ENCODE data around the gene LILRB2.
A peak's percentile ranks its signal among the peaks of the same experiment; 100 is the strongest.
"Not testable (repeated sequence)": the region's sequence is repeated elsewhere in the genome, so short reads cannot be mapped to it uniquely, and the experiment has no call there.

The LILRB2 gene

GRCh38 chr19:54247106-54247930 lies 33.6 kb downstream of the LILRB2 start:
- peaks cover 13% of the 10 kb centered on the region for H3K27me3 Mint-ChIP-seq
- H3K9me3 Mint-ChIP-seq, result no peaks in the 10 kb centered on the region
- peak overlapping the region; percentile 6 for H3K4me3 Mint-ChIP-seq
- peaks cover 17% of the 10 kb centered on the region for H3K4me1 Mint-ChIP-seq (ENCODE audit: low read depth)
- H3K36me3 Mint-ChIP-seq (ENCODE audit: low read depth), result no peaks in the 10 kb centered on the region
- H3K27ac Mint-ChIP-seq, result peak overlapping the region; percentile 26

DNA sequence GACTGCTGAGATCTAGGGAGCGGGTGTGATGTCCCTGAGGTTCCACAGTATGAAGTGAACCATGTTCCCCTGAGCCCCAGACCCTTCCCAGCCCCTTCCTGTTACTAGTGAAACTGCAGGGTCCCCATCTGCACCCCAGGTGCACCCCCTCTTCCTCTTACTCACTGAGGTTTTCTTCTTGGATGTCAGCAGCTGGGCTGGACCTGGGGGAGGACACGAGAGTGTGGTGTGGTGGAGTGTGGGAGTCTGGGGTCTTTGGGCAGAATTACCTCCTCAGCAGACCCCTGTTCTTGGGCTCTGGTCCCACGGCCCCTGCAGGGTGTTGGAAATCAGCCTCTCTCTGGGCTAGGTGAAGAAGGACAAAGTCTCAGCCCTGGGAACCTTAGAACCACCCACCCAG lies 35.0 kb downstream of the LILRB2 start:
- Mint-ChIP-seq H3K27ac (no peak overlapping the region), H3K9me3 (no peaks in the 10 kb centered on the region), H3K27me3 (peaks cover 13% of the 10 kb centered on the region), H3K36me3 (ENCODE audit: low read depth) (no peaks in the 10 kb centered on the region), H3K4me1 (ENCODE audit: low read depth) (peaks cover 17% of the 10 kb centered on the region), H3K4me3 (no peak overlapping the region)

DNA sequence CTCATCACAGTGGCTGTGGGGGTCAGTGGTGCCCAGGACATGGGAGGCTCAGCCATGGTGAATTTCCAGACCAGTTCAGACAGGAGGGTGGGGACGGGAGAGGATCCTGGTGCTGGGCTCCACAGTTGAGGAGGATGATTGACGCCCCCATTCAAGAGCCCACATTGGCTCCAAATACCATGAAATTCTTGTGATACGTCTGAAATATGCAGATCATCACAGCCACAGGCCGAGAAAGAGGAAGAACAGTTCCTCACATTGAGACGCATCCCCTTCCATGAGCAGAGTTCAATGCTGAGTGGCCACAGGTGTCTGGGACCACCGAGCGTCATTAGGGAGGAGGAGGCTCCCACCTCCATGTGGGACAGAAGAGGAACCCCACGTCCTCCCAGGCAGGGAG lies 37.1 kb downstream of the LILRB2 start:
- not testable (repeated sequence) for H3K36me3 Mint-ChIP-seq (ENCODE audit: low read depth); H3K27ac Mint-ChIP-seq; H3K4me3 Mint-ChIP-seq; H3K9me3 Mint-ChIP-seq
- Mint-ChIP-seq H3K27me3 (peaks cover 11% of the 10 kb centered on the region), H3K4me1 (ENCODE audit: low read depth) (peaks cover 17% of the 10 kb centered on the region)

DNA sequence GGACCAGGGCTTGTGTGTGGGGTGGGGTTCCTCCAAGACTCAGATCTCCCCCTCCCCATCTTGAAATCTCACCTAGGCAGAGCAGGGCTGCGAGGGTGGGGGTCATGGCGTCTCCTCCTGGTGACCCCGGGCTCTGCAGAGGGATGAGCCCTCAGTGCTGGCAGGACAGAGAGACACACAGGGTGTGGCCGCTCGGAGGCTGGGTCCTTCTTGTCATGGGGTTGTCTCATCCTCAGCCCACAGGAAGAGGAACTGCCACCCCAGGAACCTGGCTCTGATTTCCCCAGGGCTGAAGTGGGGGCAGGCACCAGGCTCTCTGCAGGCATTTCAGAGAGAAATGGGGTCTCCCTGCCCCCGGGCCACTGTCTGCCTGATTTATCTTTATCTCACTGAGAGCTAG lies 38.3 kb downstream of the LILRB2 start, which contains the start of gene LILRA6:
LILRA6 (minus strand) TSS at position 145 of the 400 bp plus-strand sequence.
- not testable (repeated sequence) for H3K27ac Mint-ChIP-seq; H3K9me3 Mint-ChIP-seq; H3K4me3 Mint-ChIP-seq; H3K4me1 Mint-ChIP-seq (ENCODE audit: low read depth); H3K36me3 Mint-ChIP-seq (ENCODE audit: low read depth)
- H3K27me3 Mint-ChIP-seq, result peaks cover 11% of the 10 kb centered on the region

- H3K4me3 Mint-ChIP-seq; H3K27ac Mint-ChIP-seq; H3K4me1 Mint-ChIP-seq (ENCODE audit: low read depth); H3K36me3 Mint-ChIP-seq (ENCODE audit: low read depth); H3K9me3 Mint-ChIP-seq: not testable (repeated sequence)
- peaks cover 11% of the 10 kb centered on the region for H3K27me3 Mint-ChIP-seq
Observed at GRCh38 chr19:54242234-54242633, 38.7 kb downstream of the LILRB2 start.

GRCh38 chr19:54240372-54241336 lies 40.3 kb downstream of the LILRB2 start:
- not testable (repeated sequence) for H3K4me3 Mint-ChIP-seq; H3K4me1 Mint-ChIP-seq (ENCODE audit: low read depth); H3K27ac Mint-ChIP-seq; H3K36me3 Mint-ChIP-seq (ENCODE audit: low read depth); H3K9me3 Mint-ChIP-seq
- H3K27me3 Mint-ChIP-seq, result peaks cover 20% of the 10 kb centered on the region

DNA sequence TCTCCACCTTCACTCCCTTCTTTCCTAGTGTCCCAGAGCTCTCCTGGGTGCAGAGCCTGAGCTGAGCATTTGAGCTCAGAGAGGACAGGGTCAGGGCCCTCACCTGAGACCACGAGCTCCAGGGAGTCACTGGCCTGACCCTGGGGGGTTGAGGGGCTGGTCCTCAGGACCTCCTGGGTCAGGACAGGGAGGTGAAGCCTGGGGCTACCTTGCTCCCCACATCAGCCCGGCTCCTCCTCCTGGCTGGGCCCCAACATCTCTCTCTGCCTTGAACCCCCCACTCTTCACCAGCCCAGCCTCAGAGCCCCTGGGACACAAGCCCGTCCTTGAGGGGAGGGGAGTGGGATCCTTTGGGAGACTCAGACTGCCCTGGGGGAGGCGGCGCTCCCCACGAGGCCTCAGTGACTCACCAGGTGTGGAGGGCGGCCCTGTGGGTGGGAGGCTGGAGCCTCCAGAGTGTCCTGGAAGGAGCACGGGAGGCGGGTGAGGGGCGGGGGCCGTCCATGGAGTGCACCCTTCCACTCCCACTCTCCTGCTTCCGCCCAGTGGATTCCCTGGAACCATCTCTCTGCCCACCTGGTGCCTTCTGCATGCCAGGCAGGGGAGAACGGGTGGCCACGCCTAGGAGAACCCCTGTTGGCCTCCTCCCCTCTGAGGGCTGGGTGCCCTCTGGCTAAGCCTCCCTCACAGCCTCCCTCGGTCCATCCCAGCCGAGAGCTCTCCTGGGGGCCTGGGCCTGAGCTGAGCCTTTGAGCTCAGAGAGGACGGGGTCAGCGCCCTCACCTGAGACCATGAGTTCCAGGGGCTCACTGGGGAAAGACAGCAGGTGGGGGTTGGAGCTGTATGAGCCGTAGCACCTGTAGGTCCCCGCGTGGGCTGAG lies 41.2 kb downstream of the LILRB2 start:
- not testable (repeated sequence) for H3K4me1 Mint-ChIP-seq (ENCODE audit: low read depth); H3K4me3 Mint-ChIP-seq; H3K9me3 Mint-ChIP-seq; H3K36me3 Mint-ChIP-seq (ENCODE audit: low read depth); H3K27ac Mint-ChIP-seq
- H3K27me3 Mint-ChIP-seq, result peaks cover 27% of the 10 kb centered on the region

DNA sequence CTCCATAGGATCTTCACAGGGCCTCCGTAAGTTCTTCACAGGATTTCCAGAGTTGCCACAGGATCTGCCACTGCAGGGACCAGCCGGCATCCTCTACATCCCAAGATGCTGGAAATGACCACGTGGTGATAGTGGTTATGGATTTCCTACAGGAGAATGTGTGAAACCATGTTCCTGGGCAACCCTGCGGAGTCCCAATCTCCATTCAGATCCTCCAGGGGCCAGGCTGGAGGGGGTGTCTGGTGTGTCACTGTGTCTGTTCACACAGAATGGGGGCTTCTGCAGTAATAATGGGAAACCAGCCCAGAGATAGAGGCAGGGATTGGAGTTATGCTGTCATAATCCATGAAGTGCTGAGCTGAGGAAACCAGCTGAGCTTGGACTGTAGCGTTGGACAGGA lies 47.0 kb downstream of the LILRB2 start:
- H3K27me3 Mint-ChIP-seq, result peaks cover 49% of the 10 kb centered on the region
- H3K9me3 Mint-ChIP-seq, result no peaks in the 10 kb centered on the region
- H3K27ac Mint-ChIP-seq, result no peak overlapping the region

GRCh38 chr19:54231077-54231931 lies 49.6 kb downstream of the LILRB2 start:
- Mint-ChIP-seq H3K27ac (no peak overlapping the region), H3K9me3 (no peaks in the 10 kb centered on the region), H3K27me3 (peaks cover 54% of the 10 kb centered on the region), H3K4me3 (no peak overlapping the region), H3K36me3 (ENCODE audit: low read depth) (no peaks in the 10 kb centered on the region), H3K4me1 (ENCODE audit: low read depth) (peaks cover 7% of the 10 kb centered on the region)

More for the DNA sequence above, 47.0 kb downstream of the LILRB2 start:
- Mint-ChIP-seq H3K36me3 (ENCODE audit: low read depth) (no peaks in the 10 kb centered on the region), H3K4me1 (ENCODE audit: low read depth) (peaks cover 7% of the 10 kb centered on the region), H3K4me3 (no peak overlapping the region)

- Mint-ChIP-seq H3K36me3 (ENCODE audit: low read depth) (no peaks in the 10 kb centered on the region), H3K9me3 (no peaks in the 10 kb centered on the region), H3K4me3 (no peak overlapping the region), H3K27ac (no peak overlapping the region), H3K27me3 (peaks cover 45% of the 10 kb centered on the region), H3K4me1 (ENCODE audit: low read depth) (peaks cover 7% of the 10 kb centered on the region)
Observed at GRCh38 chr19:54230031-54230430, 50.9 kb downstream of the LILRB2 start.

DNA sequence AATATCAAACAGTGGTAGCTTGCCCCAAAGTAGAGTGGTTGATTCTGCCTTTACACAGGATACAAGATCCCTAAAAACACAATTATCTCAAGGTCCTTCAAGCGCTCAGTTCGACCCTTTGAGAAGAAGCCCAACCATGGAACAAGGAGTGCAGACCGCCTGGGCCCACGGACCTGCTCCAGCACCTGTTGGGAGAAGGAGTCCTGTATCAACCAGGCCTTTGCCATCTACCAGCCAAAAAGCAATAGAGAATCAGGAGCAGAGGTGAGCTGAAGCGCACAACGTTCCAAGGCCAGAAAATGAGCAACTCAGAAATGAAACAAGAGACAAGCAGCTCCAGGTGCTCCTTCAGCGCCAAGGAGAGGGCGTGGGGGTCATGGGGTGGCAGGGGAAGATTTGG lies 51.8 kb downstream of the LILRB2 start:
- Mint-ChIP-seq H3K4me3 (no peak overlapping the region), H3K27me3 (peaks cover 38% of the 10 kb centered on the region), H3K36me3 (ENCODE audit: low read depth) (no peaks in the 10 kb centered on the region), H3K4me1 (ENCODE audit: low read depth) (peaks cover 7% of the 10 kb centered on the region), H3K9me3 (no peaks in the 10 kb centered on the region), H3K27ac (no peak overlapping the region)

DNA sequence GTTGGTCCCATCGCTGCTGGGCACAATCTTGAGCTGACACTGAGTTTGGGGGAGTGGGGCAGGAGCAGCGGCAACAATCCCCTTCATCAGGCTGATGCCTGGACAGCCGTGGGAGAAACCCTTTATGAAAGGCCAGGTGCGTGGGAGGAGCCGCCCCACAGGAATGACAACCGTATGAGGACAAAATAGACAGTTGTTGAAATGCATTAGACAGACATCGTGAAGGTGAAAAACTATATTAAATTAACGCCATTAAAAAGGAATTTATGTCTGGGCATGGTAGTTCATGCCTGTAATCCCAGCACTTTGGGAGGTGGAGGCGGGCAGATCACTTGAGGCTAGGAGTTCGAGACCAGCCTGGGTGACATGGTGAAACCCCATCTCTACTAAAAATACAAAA lies 56.3 kb downstream of the LILRB2 start:
- peaks cover 21% of the 10 kb centered on the region for H3K27me3 Mint-ChIP-seq
- not testable (repeated sequence) for H3K4me1 Mint-ChIP-seq (ENCODE audit: low read depth); H3K36me3 Mint-ChIP-seq (ENCODE audit: low read depth); H3K9me3 Mint-ChIP-seq; H3K4me3 Mint-ChIP-seq; H3K27ac Mint-ChIP-seq

DNA sequence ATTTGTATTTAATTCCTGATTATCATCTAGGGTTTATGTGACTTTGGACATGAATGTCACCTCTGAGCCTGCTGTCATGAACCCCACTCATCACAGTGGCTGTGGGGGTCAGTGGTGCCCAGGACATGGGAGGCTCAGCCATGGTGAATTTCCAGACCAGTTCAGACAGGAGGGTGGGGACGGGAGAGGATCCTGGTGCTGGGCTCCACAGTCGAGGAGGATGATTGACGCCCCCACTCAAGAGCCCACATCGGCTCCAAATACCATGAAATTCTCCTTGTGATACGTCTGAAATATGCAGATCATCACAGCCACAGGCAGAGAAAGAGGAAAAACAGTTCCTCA lies 57.0 kb downstream of the LILRB2 start:
- not testable (repeated sequence) for H3K27ac Mint-ChIP-seq; H3K36me3 Mint-ChIP-seq (ENCODE audit: low read depth); H3K4me1 Mint-ChIP-seq (ENCODE audit: low read depth); H3K4me3 Mint-ChIP-seq; H3K9me3 Mint-ChIP-seq
- peaks cover 17% of the 10 kb centered on the region for H3K27me3 Mint-ChIP-seq
